Measurements from ENCODE around the gene CDKN2AIP.

The CDKN2AIP gene

GRCh38 chr4:183399616-183400015, 44.8 kb upstream of the CDKN2AIP start:
- no peak overlapping the region for H3K27ac ChIP-seq
- no peak for TF ChIP-seq CTCF (conservative IDR thresholded peaks at IDR 0.05)

GRCh38 chr4:183400035-183400434, 44.4 kb upstream of the CDKN2AIP start:
- H3K27ac ChIP-seq = no peak overlapping the region
- no peak for TF ChIP-seq CTCF (conservative IDR thresholded peaks at IDR 0.05)

GRCh38 chr4:183401473-183401872, 43.0 kb upstream of the CDKN2AIP start:
- TF ChIP-seq CTCF (conservative IDR thresholded peaks at IDR 0.05) = no peak
- no peak overlapping the region for H3K27ac ChIP-seq

GRCh38 chr4:183402771-183403170, 41.7 kb upstream of the CDKN2AIP start:
- no peak for TF ChIP-seq CTCF (conservative IDR thresholded peaks at IDR 0.05)
- no peak overlapping the region for H3K27ac ChIP-seq

GRCh38 chr4:183403486-183403885, 41.0 kb upstream of the CDKN2AIP start:
- no peak overlapping the region for H3K27ac ChIP-seq
- no peak for TF ChIP-seq CTCF (conservative IDR thresholded peaks at IDR 0.05)

- H3K27ac ChIP-seq = no peak overlapping the region
- TF ChIP-seq CTCF (conservative IDR thresholded peaks at IDR 0.05) = no peak
These were observed 40.5 kb upstream of the CDKN2AIP start for GRCh38 chr4:183403961-183404360.

GRCh38 chr4:183405303-183405702, 39.1 kb upstream of the CDKN2AIP start:
- no peak for TF ChIP-seq CTCF (conservative IDR thresholded peaks at IDR 0.05)

GRCh38 chr4:183407128-183407585, 37.3 kb upstream of the CDKN2AIP start:
- H3K27ac ChIP-seq = peak overlapping the region; percentile 63
- peak; percentile 98 for TF ChIP-seq CTCF (conservative IDR thresholded peaks at IDR 0.05)

More at GRCh38 chr4:183405303-183405702, 39.1 kb upstream of the CDKN2AIP start:
- no peak overlapping the region for H3K27ac ChIP-seq

Measured in VCaP (cell line).